IMR-90 (cell line): Measurements from ENCODE around the gene SKAP1. TPM values are rescaled to one million over a fixed set of nuclear protein-coding genes. Genes with fewer than 3 reads are reported as not detected.

ENCODE experiments used
- ATAC-seq: fragments of 200-7000 bp; cut with Tn5 transposase; 2 replicates; pipeline ENCODE4 v1.9.1; 2020; ENCODE audit warnings: low read depth, mild to moderate bottlenecking, moderate library complexity
- BruUV-seq: library from RNA; stranded (reverse); fragments of 400-500 nt; replicated peaks from 2 replicates; lab custom pipeline; 2021; lab: Mats Ljungman, UMichigan
- CTCF ChIA-PET: fragments of 300-600 bp; formaldehyde crosslinking; extraction: SDS; loops from one replicate; lab custom pipeline; 2021; ENCODE audit warnings: antibody characterized with exemption; lab: Yijun Ruan, JAX
- POLR2A ChIA-PET: fragments of 300-600 bp; sonication (Branson Sonifier 250); formaldehyde crosslinking; loops from one replicate; lab custom pipeline; 2022; ENCODE audit warnings: antibody characterized with exemption; ENCODE audit not compliant: unreplicated experiment; lab: Charles Lee
- DNase-seq: peaks from one replicate; pipeline ENCODE4 v3.0.0; 2013
- H2AFZ ChIP-seq: replicated peaks from 2 replicates; pipeline ENCODE3; 2013; ENCODE audit warnings: low read length, mild to moderate bottlenecking; ENCODE audit not compliant: poor library complexity
- H2AK5ac ChIP-seq: 2 replicates; pipeline ENCODE4 v1.6.1; 2013; ENCODE audit warnings: low read depth, low read length, inconsistent platforms
- H2AK9ac ChIP-seq: replicated peaks from 2 replicates; pipeline ENCODE3; 2013; ENCODE audit warnings: mild to moderate bottlenecking, low read depth, low read length, moderate library complexity; ENCODE audit not compliant: poor library complexity
- H2BK120ac ChIP-seq: 2 replicates; pipeline ENCODE4 v1.6.1; 2013; ENCODE audit warnings: low read depth, low read length, inconsistent platforms
- H2BK15ac ChIP-seq: 3 replicates; pipeline ENCODE4 v1.6.1; 2013; ENCODE audit warnings: low read depth, low read length, inconsistent platforms
- H2BK20ac ChIP-seq: 2 replicates; pipeline ENCODE4 v1.6.1; 2013; ENCODE audit warnings: low read depth, mild to moderate bottlenecking, inconsistent platforms, low read length, moderate library complexity
- H2BK5ac ChIP-seq: 2 replicates; pipeline ENCODE4 v1.6.1; 2013; ENCODE audit warnings: mild to moderate bottlenecking, low read depth, low read length, inconsistent platforms; ENCODE audit not compliant: poor library complexity, severe bottlenecking
- H3K14ac ChIP-seq: replicated peaks from 2 replicates; pipeline ENCODE4 v1.6.1; 2013; ENCODE audit warnings: low read depth, low read length, inconsistent platforms
- H3K18ac ChIP-seq: 2 replicates; pipeline ENCODE4 v1.6.1; 2013; ENCODE audit warnings: low read depth, low read length, control low read depth
- H3K23ac ChIP-seq: 2 replicates; pipeline ENCODE4 v1.6.1; 2013; ENCODE audit warnings: low read depth, low read length, inconsistent platforms
- H3K27ac ChIP-seq: 2 replicates; pipeline ENCODE4 v1.5.1; 2013; ENCODE audit warnings: mild to moderate bottlenecking, control low read depth, low read length; ENCODE audit not compliant: insufficient read depth
- H3K27me3 ChIP-seq: 2 replicates; pipeline ENCODE4 v1.6.1; 2013; ENCODE audit warnings: low read length; ENCODE audit not compliant: control insufficient read depth, insufficient read depth
- H3K36me3 ChIP-seq: 2 replicates; pipeline ENCODE4 v1.6.1; 2013; ENCODE audit warnings: low read length, mixed read lengths; ENCODE audit not compliant: control insufficient read depth, insufficient read depth
- H3K4ac ChIP-seq: 2 replicates; pipeline ENCODE4 v1.6.1; 2013; ENCODE audit warnings: low read depth, low read length, inconsistent platforms
- H3K4me1 ChIP-seq: 2 replicates; pipeline ENCODE4 v1.6.1; 2013; ENCODE audit warnings: low read length, mixed read lengths; ENCODE audit not compliant: control insufficient read depth, insufficient read depth
- H3K4me2 ChIP-seq: 2 replicates; pipeline ENCODE4 v1.6.1; 2013; ENCODE audit warnings: low read depth, mild to moderate bottlenecking, control low read depth, low read length, moderate library complexity
- H3K4me3 ChIP-seq: 2 replicates; pipeline ENCODE4 v1.5.1; 2013; ENCODE audit warnings: low read depth, mild to moderate bottlenecking, control low read depth, low read length, moderate library complexity; ENCODE audit not compliant: insufficient read depth
- H3K56ac ChIP-seq: 2 replicates; pipeline ENCODE4 v1.6.1; 2013; ENCODE audit warnings: low read length, inconsistent platforms; ENCODE audit not compliant: insufficient read depth; ENCODE audit errors: extremely low read depth
- H3K79me1 ChIP-seq, 2 experiments: 2 replicates each; pipeline ENCODE4 v1.6.1; 2013; ENCODE audit warnings: low read length in 2 of 2, inconsistent platforms in 1 of 2, low read depth in 1 of 2
- H3K9ac ChIP-seq: 2 replicates; pipeline ENCODE4 v1.6.1; 2013; ENCODE audit warnings: low read depth, low read length, control low read depth
- H3K9me1 ChIP-seq: 2 replicates; pipeline ENCODE4 v1.6.1; 2013; ENCODE audit warnings: low read length, inconsistent platforms; ENCODE audit not compliant: insufficient read depth
- H3K9me3 ChIP-seq: 2 replicates; pipeline ENCODE4 v1.6.1; 2013; ENCODE audit warnings: low read length; ENCODE audit not compliant: control insufficient read depth, insufficient read depth
- H4K20me1 ChIP-seq: 2 replicates; pipeline ENCODE4 v1.6.1; 2013; ENCODE audit warnings: low read length, inconsistent platforms; ENCODE audit not compliant: insufficient read depth
- H4K5ac ChIP-seq: 2 replicates; pipeline ENCODE4 v1.6.1; 2013; ENCODE audit warnings: mild to moderate bottlenecking, low read depth, low read length, control low read depth
- H4K8ac ChIP-seq, 2 experiments: 2 replicates each; pipeline ENCODE4 v1.6.1; 2013; ENCODE audit warnings: low read depth in 2 of 2, low read length in 2 of 2, control low read depth in 1 of 2, inconsistent platforms in 1 of 2
- H4K91ac ChIP-seq: 2 replicates; pipeline ENCODE4 v1.6.1; 2013; ENCODE audit warnings: low read depth, low read length, inconsistent platforms; ENCODE audit not compliant: insufficient read depth
- FOS ChIP-seq: fragments of 150-350 bp; IDR thresholded peaks from 2 replicates; pipeline ENCODE4 v1.6.1; 2016; ENCODE audit warnings: low read depth, low read length
- SMC3 ChIP-seq: fragments of 150-350 bp; IDR thresholded peaks from 2 replicates; pipeline ENCODE4 v1.6.1; 2016; ENCODE audit warnings: low read depth, mild to moderate bottlenecking, antibody characterized with exemption, low read length, moderate library complexity
- dilution Hi-C: fragments of 300-500 bp; cut with HindIII; formaldehyde crosslinking; loops from one replicate; pipeline ENCODE4 v1.14.3; 2018; ENCODE audit warnings: low sequenced_read_pairs; ENCODE audit not compliant: unreplicated experiment
- in situ Hi-C: fragments of 300-500 bp; cut with MboI; formaldehyde crosslinking; loops from 3 replicates; pipeline ENCODE4 v1.14.3; 2019; ENCODE audit warnings: low sequenced_read_pairs, inconsistent platforms, mixed read lengths
- intact Hi-C: fragments of 100-400 bp; cut with micrococcal nuclease; formaldehyde crosslinking; loops from 2 replicates; pipeline ENCODE4 v1.10.0; 2022
- polyA plus RNA-seq, 3 experiments: library from polyadenylated mRNA; depleted of rRNA; stranded (reverse); fragments of >200 nt; gene quantifications; 2 replicates each; pipeline ENCODE4 v1.2.3, GENCODE V29; 2012; ENCODE audit warnings: low replicate concordance in 1 of 3
- total RNA-seq: library from RNA; depleted of rRNA; stranded (reverse); fragments of >200 nt; gene quantifications from 2 replicates; pipeline ENCODE4 v1.2.3, GENCODE V29; 2012

SKAP1 gene
- total and polyA plus RNA-seq, 2 of the 4 experiments (the other 2 are of a cell fraction): not detected

DNA sequence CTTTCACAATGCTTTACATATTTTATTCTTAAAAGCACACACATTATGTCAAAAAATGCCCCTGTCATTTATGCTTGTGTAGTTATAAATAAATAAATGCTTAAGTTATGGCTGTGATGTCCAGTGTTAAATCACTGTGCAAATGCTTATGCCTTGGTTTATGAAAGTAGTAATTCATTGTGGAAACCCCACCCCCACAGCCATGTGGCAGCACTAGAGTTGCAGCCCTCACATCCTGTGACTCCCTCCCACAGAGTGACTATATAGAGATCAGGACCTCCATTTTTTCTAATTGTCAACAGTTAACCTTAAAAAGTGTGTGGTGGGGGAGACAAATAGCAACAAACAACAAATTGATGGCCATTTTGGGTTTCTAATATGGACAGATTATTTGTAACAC lies 2.4 kb downstream of the SKAP1 start:
- Histone ChIP-seq H3K4ac (no peak overlapping the region), H3K36me3 (no peaks in the 10 kb centered on the region), H3K79me1 (no peaks in the 10 kb centered on the region), H2BK120ac (no peak overlapping the region), H4K20me1 (no peaks in the 10 kb centered on the region), H3K4me3 (no peak overlapping the region), H4K8ac (no peak overlapping the region), H4K91ac (no peak overlapping the region), H4K5ac (no peak overlapping the region), H3K9me3 (no peaks in the 10 kb centered on the region), H3K56ac (no peak overlapping the region), H3K18ac (no peak overlapping the region), H3K4me1 (no peaks in the 10 kb centered on the region), H3K4me2 (no peak overlapping the region), H2BK5ac (no peak overlapping the region), H2BK20ac (no peak overlapping the region), H3K23ac (no peak overlapping the region), H2AK5ac (no peak overlapping the region), H3K27me3 (peaks cover 51% of the 10 kb centered on the region), H3K9ac (no peak overlapping the region), H3K14ac (no peak overlapping the region), H3K9me1 (no peaks in the 10 kb centered on the region; the same call in 1 of the 2 replicates), H2AFZ (no peak overlapping the region), H2BK15ac (no peak overlapping the region), H3K27ac (no peak overlapping the region), H2AK9ac (no peak overlapping the region)
- ATAC-seq (no peak), DNase-seq (no peak)
- intact Hi-C loops (no loop called here), dilution Hi-C loops (no loop called here), in situ Hi-C loops (no loop called here)
- no peak for TF ChIP-seq SMC3
- TF ChIP-seq FOS: no peak
- CTCF ChIA-PET: interaction anchor here (0.6 kb wide), 1 partner anchor 45 kb away, joined by 3 read pairs; no protein-coding TSS in a partner anchor
- BruUV-seq: no TSS peak
- POLR2A ChIA-PET: no interaction called here
